Activated CD4-positive, CD25-positive, alpha-beta regulatory T cell treated with anti-CD3 and anti-CD28 coated beads, Interleukin-2, amount 50 U/mL, for 72 hours (primary cell): Measurements from ENCODE around the gene LTBP4.

Experiments
- DNase-seq: peaks from one replicate; pipeline ENCODE4 v3.0.0; 2021

The LTBP4 gene

DNA sequence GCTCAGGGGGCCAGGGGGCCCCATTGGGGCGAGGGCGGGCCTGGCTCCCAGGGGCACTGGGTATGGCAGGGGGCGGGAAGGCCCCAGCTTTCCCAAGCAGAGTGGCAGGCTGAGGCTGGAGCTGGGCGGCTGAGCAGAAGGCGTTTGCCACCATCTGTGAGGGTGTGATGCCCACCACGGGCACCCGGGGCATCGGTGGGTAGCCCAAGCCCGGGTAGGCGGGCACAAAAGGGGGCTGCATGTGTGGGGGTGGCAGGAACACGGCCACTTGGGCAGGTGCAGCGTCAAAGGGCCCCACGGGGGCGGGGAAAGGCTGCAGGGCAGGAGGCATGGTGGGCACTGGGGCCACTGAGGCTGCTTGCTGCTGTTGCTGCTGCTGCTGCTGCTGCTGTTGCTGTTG lies 66.4 kb downstream of the LTBP4 start:
- DNase-seq: no peak

DNA sequence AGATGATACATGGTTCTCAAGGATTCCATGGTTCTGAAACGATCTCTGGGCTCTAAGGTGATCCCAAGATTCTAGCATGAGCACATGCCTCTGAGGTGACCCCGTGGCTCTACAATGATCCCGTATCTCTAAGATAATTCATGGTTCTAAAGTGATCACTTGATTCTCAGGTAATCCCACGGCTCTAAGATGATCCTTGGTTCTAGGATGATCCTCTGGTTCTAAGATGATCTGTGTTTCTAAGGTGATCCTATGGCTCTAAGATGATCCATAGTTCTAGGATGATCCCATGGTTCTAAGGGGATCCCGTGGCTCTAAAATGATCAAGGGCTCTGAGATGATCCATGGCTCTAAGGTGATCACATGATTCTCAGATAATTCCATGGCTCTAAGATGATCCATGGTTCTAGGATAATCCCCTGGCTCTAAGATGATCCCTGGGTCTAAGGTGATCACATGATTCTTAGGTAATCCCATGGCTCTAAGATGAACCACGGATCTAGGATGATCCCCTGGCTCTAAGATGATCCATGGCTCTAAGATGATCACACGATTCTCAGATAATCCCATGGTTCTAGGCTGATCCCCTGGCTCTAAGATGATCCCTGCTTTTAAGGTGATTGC lies 67.9 kb downstream of the LTBP4 start:
- no peak for DNase-seq

DNA sequence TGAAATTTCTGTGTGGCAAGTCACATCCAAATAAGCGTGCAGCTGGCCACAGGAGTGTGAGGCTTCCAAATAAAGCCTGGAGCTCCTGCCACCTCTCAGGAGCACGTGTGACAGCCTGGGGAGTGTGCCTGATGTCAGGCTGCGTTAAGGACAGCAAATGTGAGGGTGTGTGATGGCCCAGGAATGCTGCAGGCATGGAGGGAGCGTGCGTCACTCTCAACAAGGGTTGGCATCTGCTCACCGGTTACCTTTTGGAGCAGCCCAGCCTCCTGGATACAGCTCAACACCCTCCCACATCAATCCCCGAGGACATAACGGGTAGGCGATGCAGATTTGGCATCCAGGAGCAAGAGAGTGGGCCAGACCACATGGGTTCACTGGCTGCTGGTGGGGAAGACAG lies 70.2 kb downstream of the LTBP4 start:
- DNase-seq: no peak

DNA sequence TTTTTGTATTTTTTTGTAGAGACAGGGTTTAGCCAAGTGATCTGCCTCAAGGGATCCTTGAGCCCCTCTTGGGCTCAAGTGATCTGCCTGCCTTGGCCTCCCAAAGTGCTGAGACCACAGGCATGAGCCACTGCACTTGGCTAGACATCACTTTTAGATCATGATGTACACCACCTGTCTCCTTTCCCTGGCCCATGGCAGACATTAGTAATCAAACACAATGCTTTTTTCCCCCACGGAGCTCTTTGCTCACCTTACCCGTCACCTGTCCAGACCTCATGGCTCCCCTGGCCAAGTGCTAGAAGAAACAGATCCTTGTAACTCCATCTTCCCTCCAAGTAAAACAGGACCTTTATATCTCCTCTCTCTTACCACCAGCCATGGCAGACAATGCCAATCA lies 70.9 kb downstream of the LTBP4 start:
- DNase-seq: no peak

DNA sequence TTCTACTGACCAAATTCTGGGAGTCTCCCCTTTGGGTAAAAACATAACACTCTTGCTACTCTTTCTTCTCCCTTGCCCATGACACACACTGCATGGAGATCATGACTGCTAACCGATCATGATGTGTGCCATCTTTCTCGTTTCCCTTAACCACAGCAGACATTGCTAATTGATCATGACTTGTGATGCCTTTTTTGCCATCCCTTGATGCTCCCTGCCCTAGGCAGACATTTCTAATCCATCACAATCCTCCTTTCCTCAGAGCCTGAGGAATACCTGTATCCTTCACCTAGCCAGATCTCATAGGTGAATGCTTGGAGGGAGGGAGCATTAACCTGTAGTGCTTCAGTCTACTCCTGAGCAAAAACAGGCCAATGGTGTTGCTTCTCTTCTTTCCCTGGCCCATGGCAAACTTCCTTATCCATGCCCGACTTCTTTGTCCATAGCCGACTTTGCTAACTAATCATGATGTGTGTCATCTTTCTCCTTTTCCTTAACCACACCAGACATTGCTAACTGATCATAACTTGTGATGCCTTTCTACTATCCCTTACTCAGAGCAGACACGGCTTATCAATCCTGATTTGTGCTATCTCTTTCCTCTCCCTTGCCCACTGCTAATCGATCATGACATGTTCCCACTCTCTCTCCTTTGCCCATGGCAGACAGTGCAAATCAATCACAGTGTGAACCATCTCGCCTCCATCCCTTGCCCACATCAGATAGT lies 71.6 kb downstream of the LTBP4 start:
- DNase-seq: no peak

DNA sequence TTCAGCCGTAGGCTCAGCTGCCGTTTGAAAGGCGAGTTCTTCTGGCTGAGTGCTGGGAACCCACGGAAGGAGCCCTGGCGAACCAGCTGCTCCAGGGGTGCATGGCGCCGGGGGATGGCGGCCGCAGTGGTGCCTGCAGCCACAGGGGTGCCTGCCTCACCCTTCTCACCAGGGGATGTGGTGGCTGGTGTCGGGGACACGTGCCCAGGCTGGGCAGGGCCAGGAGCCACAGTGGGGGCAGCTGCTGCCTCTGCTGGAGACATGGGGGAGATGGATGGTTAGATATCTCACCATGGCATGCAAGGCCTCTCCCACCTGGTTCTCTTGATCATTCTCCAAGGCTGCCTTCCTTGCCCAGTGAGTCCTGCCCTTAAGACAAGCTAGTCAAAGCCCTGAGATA lies 72.2 kb downstream of the LTBP4 start:
- DNase-seq: no peak

DNA sequence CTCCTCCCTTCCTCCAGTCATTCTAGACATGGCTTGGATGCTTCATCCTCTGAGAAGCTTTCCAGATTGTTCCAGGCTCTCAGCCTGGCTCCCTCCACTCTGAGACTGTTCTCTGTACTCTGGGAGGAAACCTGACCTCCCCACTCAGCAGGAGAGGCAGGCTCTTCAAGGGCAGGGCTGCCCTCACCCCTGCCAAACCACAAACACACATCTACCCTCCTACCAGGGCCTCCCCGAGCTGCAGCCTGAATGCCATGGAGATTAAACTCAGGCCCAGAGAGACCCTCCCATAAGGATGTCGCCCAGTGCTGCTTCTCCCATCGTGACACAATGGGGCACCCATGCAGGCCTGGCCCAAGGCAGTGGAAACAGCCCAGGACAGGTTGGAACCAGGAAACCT lies 73.1 kb downstream of the LTBP4 start:
- no peak for DNase-seq

DNA sequence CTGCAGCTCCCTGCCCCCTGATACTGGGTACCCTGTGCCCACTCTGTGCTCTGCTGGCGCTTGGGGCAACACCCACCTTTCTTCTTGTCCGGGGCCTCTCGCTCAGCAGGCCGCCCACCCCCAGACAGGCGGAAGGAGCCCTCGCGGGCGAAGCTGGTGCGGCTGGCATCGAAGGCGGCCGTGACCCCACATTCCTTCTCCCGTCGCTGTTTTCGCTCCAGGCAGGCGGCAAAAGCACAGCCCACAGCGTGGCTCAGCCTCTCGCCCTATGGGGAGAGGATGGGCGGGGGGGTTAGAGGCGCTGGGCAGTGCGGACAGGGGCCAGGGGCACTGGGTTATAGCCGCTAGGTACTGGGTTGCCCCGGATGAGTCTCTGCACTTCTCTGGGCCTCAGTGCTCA lies 76.0 kb downstream of the LTBP4 start:
- DNase-seq: no peak
